ENCODE results near the gene INSYN2B. TPM values are rescaled to one million over a fixed set of nuclear protein-coding genes. Genes with fewer than 3 reads are reported as not detected.

Gene INSYN2B
- polyA plus RNA-seq, 10 donors, result 0.05 to 0.36 (median 0.19) TPM

Other genes starting within 250 kb of the INSYN2B start
- gene FOXI1, start 125.4 kb upstream of the INSYN2B start, polyA plus RNA-seq (ENCODE audit: insufficient read length in 10 of 10), result not detected

All from muscle of back (tissue), 10 donors.